DMS114 treated with DMSO at 0.1 percent for 48 hours (cell line): ENCODE measurements around the gene FLNB.

ENCODE experiments used
- DNase-seq: peaks from one replicate; lab custom pipeline; 2025; ENCODE audit not compliant: unreplicated experiment; lab: John Stamatoyannopoulos, UW

Gene FLNB

GRCh38 chr3:58027704-58028317 is 19.6 kb downstream of the FLNB start:
- DNase-seq = no peak

GRCh38 chr3:58028902-58029301 is 20.7 kb downstream of the FLNB start:
- DNase-seq = no peak

- no peak for DNase-seq
These were observed 21.8 kb downstream of the FLNB start for GRCh38 chr3:58029842-58030584.

- no peak for DNase-seq
These were observed 24.0 kb downstream of the FLNB start for GRCh38 chr3:58032186-58032585.

- no peak for DNase-seq
These were observed 26.7 kb downstream of the FLNB start for GRCh38 chr3:58034738-58035523.

- no peak for DNase-seq
These were observed 27.5 kb downstream of the FLNB start for GRCh38 chr3:58035524-58036255.

GRCh38 chr3:58036293-58037032 is 28.2 kb downstream of the FLNB start:
- DNase-seq = no peak

- DNase-seq = no peak
These were observed 29.1 kb downstream of the FLNB start for GRCh38 chr3:58037141-58037910.

- no peak for DNase-seq
These were observed 30.6 kb downstream of the FLNB start for GRCh38 chr3:58038675-58039292.

GRCh38 chr3:58039601-58040000 is 31.4 kb downstream of the FLNB start:
- no peak for DNase-seq

- no peak for DNase-seq
These were observed 33.1 kb downstream of the FLNB start for GRCh38 chr3:58041182-58041825.

GRCh38 chr3:58041826-58042324 is 33.7 kb downstream of the FLNB start:
- DNase-seq = no peak

GRCh38 chr3:58042947-58043707 is 34.9 kb downstream of the FLNB start:
- no peak for DNase-seq

GRCh38 chr3:58043933-58044332 is 35.7 kb downstream of the FLNB start:
- no peak for DNase-seq

GRCh38 chr3:58044691-58045483 is 36.7 kb downstream of the FLNB start:
- no peak for DNase-seq

GRCh38 chr3:58047826-58048225 is 39.6 kb downstream of the FLNB start:
- DNase-seq = no peak

GRCh38 chr3:58048301-58048700 is 40.1 kb downstream of the FLNB start:
- DNase-seq = no peak
